Common myeloid progenitor, CD34-positive (primary cell): ENCODE measurements around the gene ABHD17C.

Experiments used
- CTCF ChIA-PET: fragments of 350-600 bp; sonication (Branson Sonifier 250); formaldehyde crosslinking; loops from one replicate; lab custom pipeline; 2021; ENCODE audit warnings: antibody characterized with exemption; lab: Charles Lee
- POLR2A ChIA-PET: fragments of 350-600 bp; sonication (Branson Sonifier 250); formaldehyde crosslinking; loops from one replicate; lab custom pipeline; 2021; ENCODE audit warnings: antibody characterized with exemption; lab: Charles Lee
- DNase-seq, 3 donors: peaks; one replicate each; pipeline versions ENCODE4 v3.0.0 to v3.0.0-alpha.2; 2013
- H3K27ac ChIP-seq, 2 experiments: 1 replicate in 1 of 2; 2 replicates in 1 of 2; pipeline ENCODE4 v1.7.0; 2013; ENCODE audit warnings: inconsistent platforms in 2 of 2, low read length in 2 of 2, mild to moderate bottlenecking in 2 of 2, low read depth in 1 of 2, moderate library complexity in 1 of 2; ENCODE audit not compliant: severe bottlenecking in 2 of 2, insufficient read depth in 1 of 2, poor library complexity in 1 of 2
- H3K27me3 ChIP-seq, 5 experiments: replicated peaks in 2 of 5; 1 replicate in 3 of 5; 2 replicates in 2 of 5; pipeline versions ENCODE4 v1.6.1 to v1.7.0; 2013; ENCODE audit warnings: low read length in 4 of 5, mild to moderate bottlenecking in 2 of 5, moderate library complexity in 2 of 5, inconsistent platforms in 1 of 5; ENCODE audit not compliant: insufficient read depth in 5 of 5, control insufficient read depth in 4 of 5
- H3K36me3 ChIP-seq, 4 experiments: 1 replicate in 2 of 4; 2 replicates in 2 of 4; pipeline versions ENCODE4 v1.6.1 to v1.7.0; 2013; ENCODE audit warnings: low read length in 3 of 4, control low read depth in 1 of 4, mild to moderate bottlenecking in 1 of 4; ENCODE audit not compliant: control insufficient read depth in 4 of 4, insufficient read depth in 4 of 4
- H3K4me1 ChIP-seq, 4 experiments: 1 replicate in 3 of 4; 2 replicates in 1 of 4; pipeline versions ENCODE4 v1.6.1 to v1.7.1; 2013; ENCODE audit warnings: low read length in 3 of 4, mild to moderate bottlenecking in 3 of 4, control low read depth in 1 of 4, inconsistent platforms in 1 of 4, moderate library complexity in 1 of 4; ENCODE audit not compliant: control insufficient read depth in 4 of 4, insufficient read depth in 4 of 4; ENCODE audit errors: control extremely low read depth in 1 of 4
- H3K4me3 ChIP-seq, 7 experiments: 1 replicate in 4 of 7; 2 replicates in 3 of 7; pipeline versions ENCODE4 v1.5.1 to v1.7.0; 2013; ENCODE audit warnings: mild to moderate bottlenecking in 7 of 7, low read length in 6 of 7, moderate library complexity in 6 of 7, inconsistent platforms in 2 of 7, low read depth in 2 of 7, control low read depth in 1 of 7; ENCODE audit not compliant: insufficient read depth in 4 of 7, control insufficient read depth in 1 of 7; ENCODE audit errors: extremely low read depth in 1 of 7
- H3K9me3 ChIP-seq, 5 experiments: 1 replicate in 4 of 5; 2 replicates in 1 of 5; pipeline versions ENCODE4 v1.6.1 to v1.7.1; 2013; ENCODE audit warnings: low read length in 4 of 5, mild to moderate bottlenecking in 2 of 5, inconsistent platforms in 1 of 5, low read depth in 1 of 5, moderate library complexity in 1 of 5; ENCODE audit not compliant: control insufficient read depth in 4 of 5, insufficient read depth in 2 of 5; ENCODE audit errors: control extremely low read depth in 1 of 5
- WGBS: methylation state at CpG from one replicate; pipeline ENCODE4 v1.1.5; 2013; ENCODE audit not compliant: insufficient coverage; 5-methylcytosine and 5-hydroxymethylcytosine counted together

The ABHD17C gene

GRCh38 chr15:80673561-80674244, 21.4 kb upstream of the ABHD17C start:
- CTCF ChIA-PET = interaction anchor here (0.7 to 2.3 kb wide), 11 partner anchors 8 to 434 kb away, joined by 3 to 12 read pairs (median 4); partner anchors contain the start of gene CEMIP

GRCh38 chr15:80674245-80674614, 20.9 kb upstream of the ABHD17C start:
- no peak overlapping the region for H3K4me3 ChIP-seq
- ChIA-PET POLR2A (interaction anchor here (0.9 kb wide), 1 partner anchor 21 kb away, joined by 3 read pairs; the partner anchor contains the start of gene ABHD17C), CTCF (interaction anchor here (0.7 to 2.3 kb wide), 11 partner anchors 8 to 434 kb away, joined by 3 to 12 read pairs (median 3); partner anchors contain the start of gene CEMIP)
- H3K4me1 ChIP-seq = peaks cover 0 to 11% (median 9%) of the 10 kb centered on the region in 4 experiments
- H3K27me3 ChIP-seq = no peaks in the 10 kb centered on the region
- no peak overlapping the region for H3K27ac ChIP-seq
- H3K36me3 ChIP-seq = no peaks in the 10 kb centered on the region
- peaks cover 0 to 4% (median 0%) of the 10 kb centered on the region in 5 experiments for H3K9me3 ChIP-seq
- DNase-seq = peak; percentile 24 to 90 (median 87)

More at GRCh38 chr15:80673561-80674244, 21.4 kb upstream of the ABHD17C start:
- 95% methylated on average over 4 of the region's 6 CpGs for WGBS
- POLR2A ChIA-PET = interaction anchor here (0.9 kb wide), 1 partner anchor 22 kb away, joined by 3 read pairs; the partner anchor contains the start of gene ABHD17C
- H3K27me3 ChIP-seq = no peaks in the 10 kb centered on the region
- H3K36me3 ChIP-seq = no peaks in the 10 kb centered on the region
- no peak overlapping the region for H3K27ac ChIP-seq
- peaks cover 0 to 4% (median 0%) of the 10 kb centered on the region in 5 experiments for H3K9me3 ChIP-seq
- peaks cover 0 to 11% (median 9%) of the 10 kb centered on the region in 4 experiments for H3K4me1 ChIP-seq
- peak in 2 of 3 donors; percentile 33 to 44 for DNase-seq
- H3K4me3 ChIP-seq = no peak overlapping the region

GRCh38 chr15:80677041-80677440, 18.1 kb upstream of the ABHD17C start:
- no peak for DNase-seq
- Histone ChIP-seq H3K4me3 (no peak overlapping the region), H3K27me3 (no peaks in the 10 kb centered on the region), H3K36me3 (no peaks in the 10 kb centered on the region), H3K9me3 (no peaks in the 10 kb centered on the region), H3K27ac (no peak overlapping the region), H3K4me1 (peaks cover 0 to 11% (median 9%) of the 10 kb centered on the region in 4 experiments)
- POLR2A ChIA-PET = no interaction called here
- CTCF ChIA-PET = interaction anchor here (0.6 kb wide), 1 partner anchor 17 kb away, joined by 4 read pairs; no protein-coding TSS in a partner anchor
- 90% methylated on average over 2 of the region's 2 CpGs for WGBS

- Histone ChIP-seq H3K4me1 (peaks cover 0 to 3% (median 1%) of the 10 kb centered on the region in 4 experiments), H3K27me3 (no peaks in the 10 kb centered on the region), H3K4me3 (no peak overlapping the region), H3K36me3 (no peaks in the 10 kb centered on the region), H3K27ac (no peak overlapping the region), H3K9me3 (no peaks in the 10 kb centered on the region)
- CTCF ChIA-PET = interaction anchor here (1.0 kb wide), 1 partner anchor 15 kb away, joined by 3 read pairs; the partner anchor contains the start of gene ABHD17C
- POLR2A ChIA-PET = no interaction called here
- 96% methylated on average over 7 of the region's 7 CpGs for WGBS
- DNase-seq = no peak
These were observed 15.8 kb upstream of the ABHD17C start for GRCh38 chr15:80679167-80679803.

GRCh38 chr15:80679804-80680175, 15.3 kb upstream of the ABHD17C start:
- no peaks in the 10 kb centered on the region for H3K36me3 ChIP-seq
- DNase-seq = no peak
- H3K27me3 ChIP-seq = no peaks in the 10 kb centered on the region
- H3K9me3 ChIP-seq = no peaks in the 10 kb centered on the region
- 14% methylated on average over 1 of the region's 2 CpGs for WGBS
- no peak overlapping the region for H3K27ac ChIP-seq
- no peak overlapping the region for H3K4me3 ChIP-seq
- ChIA-PET CTCF (interaction anchor here (1.0 kb wide), 1 partner anchor 15 kb away, joined by 3 read pairs; the partner anchor contains the start of gene ABHD17C), POLR2A (no interaction called here)
- no peaks in the 10 kb centered on the region for H3K4me1 ChIP-seq

GRCh38 chr15:80682201-80682600, 12.9 kb upstream of the ABHD17C start:
- DNase-seq = no peak
- H3K4me3 ChIP-seq = no peak overlapping the region
- H3K27me3 ChIP-seq = no peaks in the 10 kb centered on the region
- POLR2A ChIA-PET = no interaction called here
- H3K4me1 ChIP-seq = no peaks in the 10 kb centered on the region
- no peaks in the 10 kb centered on the region for H3K36me3 ChIP-seq
- CTCF ChIA-PET = interaction anchor here (0.6 kb wide), 1 partner anchor 8 kb away, joined by 3 read pairs; no protein-coding TSS in a partner anchor
- no peaks in the 10 kb centered on the region for H3K9me3 ChIP-seq
- no peak overlapping the region for H3K27ac ChIP-seq
- 50% methylated on average over 2 of the region's 4 CpGs for WGBS

GRCh38 chr15:80684697-80685096, 10.4 kb upstream of the ABHD17C start:
- CTCF ChIA-PET = interaction anchor here (0.7 to 1.7 kb wide), 2 partner anchors 11 to 25 kb away, joined by 3 read pairs; no protein-coding TSS in a partner anchor

More at GRCh38 chr15:80684697-80685096, 10.4 kb upstream of the ABHD17C start:
- no peaks in the 10 kb centered on the region for H3K36me3 ChIP-seq
- H3K4me1 ChIP-seq = no peaks in the 10 kb centered on the region
- DNase-seq = no peak
- H3K9me3 ChIP-seq = no peaks in the 10 kb centered on the region
- H3K27me3 ChIP-seq = no peaks in the 10 kb centered on the region
- H3K4me3 ChIP-seq = no peak overlapping the region
- POLR2A ChIA-PET = no interaction called here
- H3K27ac ChIP-seq = no peak overlapping the region
